ENCODE measurements around the gene ALDH7A1. TPM values are rescaled to one million over a fixed set of nuclear protein-coding genes. Genes with fewer than 3 reads are reported as not detected.

The ALDH7A1 gene
- total and polyA plus RNA-seq, 2 donors (not counting 1 experiment from before 2014, with no cell fraction given) = 0.78 to 3.3 TPM

- intact Hi-C loops (cut with micrococcal nuclease) = no loop called here
These were observed 18.0 kb downstream of the ALDH7A1 start for GRCh38 chr5:126576974-126577373.

DNA sequence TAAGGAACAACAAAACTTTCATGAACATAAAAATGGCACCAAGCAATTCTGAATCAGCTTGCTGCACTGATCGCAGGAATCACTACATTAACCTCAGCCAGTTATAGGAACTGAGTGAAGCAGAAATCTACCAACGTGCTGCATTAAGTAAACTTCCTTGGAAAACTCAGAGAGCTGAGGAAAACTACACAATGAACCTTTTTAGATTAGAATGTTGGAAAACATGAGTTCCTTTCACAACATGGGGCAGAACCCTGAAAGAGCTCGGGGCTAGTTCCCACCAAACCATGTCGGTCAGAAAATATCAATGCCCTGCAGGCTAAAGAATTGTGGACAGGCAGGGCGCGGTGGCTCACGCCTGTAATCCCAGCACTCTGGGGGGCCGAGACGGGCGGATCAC lies 19.4 kb downstream of the ALDH7A1 start:
- no peaks in the 10 kb centered on the region for H3K27me3 ChIP-seq (replicated peaks in 1 of 4; ENCODE audit: control extremely low read depth in 1 of 4, control insufficient read depth in 3 of 4, insufficient read depth in 4 of 4, low read length in 3 of 4)
- no peaks in the 10 kb centered on the region for H3K9me3 ChIP-seq (ENCODE audit: control extremely low read depth in 1 of 3, control insufficient read depth in 2 of 3, insufficient read depth in 1 of 3, low read length in 2 of 3)
- 100% methylated on average over 5 of the region's 10 CpGs for WGBS (ENCODE audit: insufficient coverage)
- H3K36me3 ChIP-seq (replicated peaks in 1 of 2; ENCODE audit: control extremely low read depth in 1 of 2, control insufficient read depth in 1 of 2, extremely low read depth in 1 of 2, insufficient read depth in 2 of 2, low read length in 1 of 2) = no peaks in the 10 kb centered on the region
- no peak overlapping the region for H3K27ac ChIP-seq (ENCODE audit: low read length in 2 of 2)
- DNase-seq (no peak), ATAC-seq (ENCODE audit: low read depth) (no peak)
- no peak for TF ChIP-seq CTCF (IDR thresholded peaks at IDR 0.05)
- TF ChIP-seq EZH2 (IDR thresholded peaks at IDR 0.05; ENCODE audit: borderline replicate concordance, insufficient read depth, low read depth, low read length, poor library complexity, severe bottlenecking) = no peak
- H2AFZ ChIP-seq (ENCODE audit: insufficient read depth, low read depth, low read length, poor library complexity, severe bottlenecking) = no peak overlapping the region
- CTCF ChIA-PET = no interaction called here
- Mint-ChIP-seq H3K27ac (no peak overlapping the region), H3K9me3 (ENCODE audit: insufficient read depth) (no peaks in the 10 kb centered on the region), H3K4me1 (no peaks in the 10 kb centered on the region), H3K4me3 (no peak overlapping the region), H3K27me3 (no peaks in the 10 kb centered on the region)
- no peak overlapping the region for H3K4me2 ChIP-seq (replicated peaks; ENCODE audit: low read depth, low read length, poor library complexity, severe bottlenecking)
- no peaks in the 10 kb centered on the region for H3K79me2 ChIP-seq (ENCODE audit: control insufficient read depth, insufficient read depth, low read length)
- H3K4me1 ChIP-seq (ENCODE audit: control insufficient read depth in 2 of 2, insufficient read depth in 2 of 2, low read length in 2 of 2) = no peaks in the 10 kb centered on the region
- no peaks in the 10 kb centered on the region for H4K20me1 ChIP-seq (ENCODE audit: control insufficient read depth, insufficient read depth, low read length, poor library complexity, severe bottlenecking)
- intact Hi-C loops (cut with micrococcal nuclease) = no loop called here
- POLR2A ChIA-PET = no interaction called here
- H3K9ac ChIP-seq (ENCODE audit: low read length) = no peak overlapping the region
- H3K4me3 ChIP-seq (ENCODE audit: control extremely low read depth in 1 of 5, extremely low read depth in 1 of 5, insufficient read depth in 1 of 5, low read depth in 2 of 5, low read length in 4 of 5) = no peak overlapping the region

More at GRCh38 chr5:126576974-126577373, 18.0 kb downstream of the ALDH7A1 start:
- TF ChIP-seq CTCF (IDR thresholded peaks at IDR 0.05) (no peak), EZH2 (IDR thresholded peaks at IDR 0.05; ENCODE audit: borderline replicate concordance, insufficient read depth, low read depth, low read length, poor library complexity, severe bottlenecking) (no peak)
- Histone ChIP-seq H3K36me3 (replicated peaks in 1 of 2; ENCODE audit: control extremely low read depth in 1 of 2, control insufficient read depth in 1 of 2, extremely low read depth in 1 of 2, insufficient read depth in 2 of 2, low read length in 1 of 2) (no peaks in the 10 kb centered on the region), H2AFZ (ENCODE audit: insufficient read depth, low read depth, low read length, poor library complexity, severe bottlenecking) (no peak overlapping the region), H3K79me2 (ENCODE audit: control insufficient read depth, insufficient read depth, low read length) (no peaks in the 10 kb centered on the region), H3K9me3 (ENCODE audit: control extremely low read depth in 1 of 3, control insufficient read depth in 2 of 3, insufficient read depth in 1 of 3, low read length in 2 of 3) (no peaks in the 10 kb centered on the region), H3K9ac (ENCODE audit: low read length) (no peak overlapping the region), H3K27me3 (replicated peaks in 1 of 4; ENCODE audit: control extremely low read depth in 1 of 4, control insufficient read depth in 3 of 4, insufficient read depth in 4 of 4, low read length in 3 of 4) (no peaks in the 10 kb centered on the region), H3K27ac (ENCODE audit: low read length in 2 of 2) (no peak overlapping the region), H4K20me1 (ENCODE audit: control insufficient read depth, insufficient read depth, low read length, poor library complexity, severe bottlenecking) (no peaks in the 10 kb centered on the region), H3K4me2 (replicated peaks; ENCODE audit: low read depth, low read length, poor library complexity, severe bottlenecking) (no peak overlapping the region), H3K4me3 (ENCODE audit: control extremely low read depth in 1 of 5, extremely low read depth in 1 of 5, insufficient read depth in 1 of 5, low read depth in 2 of 5, low read length in 4 of 5) (no peak overlapping the region), H3K4me1 (ENCODE audit: control insufficient read depth in 2 of 2, insufficient read depth in 2 of 2, low read length in 2 of 2) (no peaks in the 10 kb centered on the region)
- ChIA-PET POLR2A (no interaction called here), CTCF (no interaction called here)
- no peak for ATAC-seq (ENCODE audit: low read depth)
- Mint-ChIP-seq H3K4me1 (no peaks in the 10 kb centered on the region), H3K27ac (no peak overlapping the region), H3K27me3 (no peaks in the 10 kb centered on the region), H3K4me3 (no peak overlapping the region), H3K9me3 (ENCODE audit: insufficient read depth) (no peaks in the 10 kb centered on the region)
- DNase-seq = no peak
- 92% methylated on average over 2 of the region's 5 CpGs for WGBS (ENCODE audit: insufficient coverage)

Measured in B cell (primary cell).